ENCODE measurements around the gene MED13L. TPM values are rescaled to one million over a fixed set of nuclear protein-coding genes. Genes with fewer than 3 reads are reported as not detected.
A peak's percentile ranks its signal among the peaks of the same experiment; 100 is the strongest.

The MED13L gene
- total RNA-seq, 1 donor from 2014 or later = 49.0 TPM

DNA sequence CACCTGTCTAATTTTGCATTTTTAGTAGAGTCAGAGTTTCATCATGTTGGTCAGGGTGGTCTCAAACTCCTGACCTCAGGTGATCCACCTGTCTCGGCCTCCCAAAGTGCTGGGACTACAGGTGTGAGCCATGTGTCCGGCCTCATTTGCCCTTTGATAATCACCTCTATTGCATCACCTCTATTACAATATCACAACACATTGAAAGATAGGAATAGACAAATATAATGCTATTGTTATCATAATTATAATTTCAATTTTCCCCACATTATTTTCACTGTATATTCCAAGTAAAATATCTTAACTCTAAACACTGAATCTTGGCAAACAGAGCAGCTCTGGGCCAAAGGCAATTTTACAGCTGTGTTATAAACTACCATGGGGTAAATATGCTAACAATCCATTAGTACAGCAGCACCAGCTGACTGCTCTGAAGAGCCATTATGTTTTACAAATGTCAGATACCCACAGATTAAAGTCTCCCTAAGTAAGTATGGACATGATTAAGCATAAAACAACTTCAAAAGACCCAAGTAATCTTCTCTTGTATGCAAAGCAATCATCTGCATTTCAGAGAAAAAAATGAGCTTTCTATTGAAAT lies 173.2 kb downstream of the MED13L start:
- no peak for DNase-seq (ENCODE audit: low spot score)
- Mint-ChIP-seq H3K9me3 (no peaks in the 10 kb centered on the region), H3K4me1 (ENCODE audit: low read depth) (peaks cover 18% of the 10 kb centered on the region), H3K27me3 (ENCODE audit: low read depth) (no peaks in the 10 kb centered on the region), H3K4me3 (ENCODE audit: low read depth) (no peak overlapping the region), H3K36me3 (ENCODE audit: low read depth) (peaks cover 18% of the 10 kb centered on the region), H3K27ac (no peak overlapping the region)
- intact Hi-C loops (cut with micrococcal nuclease) = no loop called here

DNA sequence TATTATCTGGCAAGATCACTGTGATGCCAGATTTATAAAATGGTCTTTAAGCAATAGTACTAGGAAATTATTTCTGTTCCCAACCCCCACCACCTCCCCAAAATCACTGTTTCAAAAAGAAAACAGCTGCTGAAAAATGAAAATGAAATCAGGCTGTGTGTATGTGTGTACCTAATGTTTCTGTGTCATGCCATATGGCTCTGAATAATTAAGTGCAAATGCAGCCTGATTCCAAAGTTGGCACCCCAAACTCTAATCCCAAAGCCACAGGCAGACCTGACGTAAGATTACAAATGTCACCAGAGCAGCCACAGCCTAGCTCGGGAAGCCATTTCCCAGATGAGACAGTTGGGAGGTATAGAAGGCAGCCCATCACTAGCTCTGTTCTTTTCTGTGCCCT lies 175.5 kb downstream of the MED13L start:
- intact Hi-C loops (cut with micrococcal nuclease) = no loop called here
- no peaks in the 10 kb centered on the region for H3K9me3 Mint-ChIP-seq
- peaks cover 18% of the 10 kb centered on the region for H3K4me1 Mint-ChIP-seq (ENCODE audit: low read depth)

DNA sequence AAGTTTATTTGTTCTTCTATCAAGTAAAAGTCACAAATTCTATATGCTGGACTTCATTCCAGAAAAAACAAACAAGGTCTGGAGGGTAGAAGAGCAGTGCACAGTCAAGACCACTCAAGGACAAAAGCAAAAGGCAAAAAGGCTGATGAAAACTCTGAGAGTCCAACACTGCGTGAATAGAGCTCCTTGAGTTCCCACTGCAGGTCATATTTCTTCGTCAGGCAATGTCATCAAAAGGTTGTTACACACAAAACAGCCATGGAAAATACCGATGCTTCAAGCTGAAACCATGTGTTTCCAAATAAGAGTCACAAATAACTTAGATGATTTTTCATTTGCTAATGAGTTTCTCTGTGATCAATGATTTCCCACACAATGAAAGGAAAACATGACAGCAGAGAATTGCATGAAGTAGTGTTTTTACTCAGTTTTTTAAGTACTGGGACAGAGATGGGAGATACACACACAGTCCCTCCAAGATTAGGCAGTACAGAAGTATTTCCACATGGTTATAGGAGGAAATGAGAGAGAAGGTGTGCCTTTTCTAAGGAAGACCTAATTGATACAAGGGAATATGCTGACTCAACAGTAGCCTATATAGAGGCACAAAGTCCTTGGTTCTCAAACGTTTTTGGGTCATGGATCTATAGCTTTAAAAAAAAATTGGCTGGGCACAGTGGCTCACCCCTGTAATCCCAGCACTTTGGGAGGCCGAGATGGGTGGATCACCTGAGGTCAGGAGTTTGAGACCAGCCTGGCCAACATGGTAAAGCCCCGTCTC lies 177.7 kb downstream of the MED13L start:
- Mint-ChIP-seq H3K4me1 (ENCODE audit: low read depth) (peaks cover 16% of the 10 kb centered on the region), H3K27me3 (ENCODE audit: low read depth) (no peaks in the 10 kb centered on the region), H3K4me3 (ENCODE audit: low read depth) (no peak overlapping the region), H3K36me3 (ENCODE audit: low read depth) (peaks cover 15% of the 10 kb centered on the region), H3K27ac (peak overlapping the region; percentile 40), H3K9me3 (no peaks in the 10 kb centered on the region)
- intact Hi-C loops (cut with micrococcal nuclease) = no loop called here
- DNase-seq (ENCODE audit: low spot score) = no peak

More for the DNA sequence above, 175.5 kb downstream of the MED13L start:
- DNase-seq (ENCODE audit: low spot score) = no peak
- H3K36me3 Mint-ChIP-seq (ENCODE audit: low read depth) = peaks cover 17% of the 10 kb centered on the region
- H3K27ac Mint-ChIP-seq = no peak overlapping the region
- no peaks in the 10 kb centered on the region for H3K27me3 Mint-ChIP-seq (ENCODE audit: low read depth)
- H3K4me3 Mint-ChIP-seq (ENCODE audit: low read depth) = no peak overlapping the region

DNA sequence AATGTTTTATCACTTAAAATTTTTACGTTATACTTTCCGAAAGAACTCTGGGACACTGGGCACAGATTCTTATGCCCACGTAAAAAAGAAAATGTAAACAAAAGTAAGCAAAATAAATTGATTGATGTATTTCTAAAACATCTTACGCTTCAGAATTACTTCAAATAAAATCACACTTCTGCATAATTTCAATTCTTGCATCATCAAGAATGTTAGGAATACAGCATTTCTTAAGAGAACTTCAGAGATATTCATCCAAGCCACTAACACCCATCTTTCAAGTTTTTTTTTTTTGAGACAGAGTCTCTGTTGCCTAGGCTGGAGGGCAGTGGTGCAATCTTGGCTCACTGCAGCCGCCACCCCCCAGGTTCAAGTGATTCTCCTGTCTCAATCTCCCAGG lies 180.6 kb downstream of the MED13L start:
- intact Hi-C loops (cut with micrococcal nuclease) = no loop called here
- peaks cover 21% of the 10 kb centered on the region for H3K4me1 Mint-ChIP-seq (ENCODE audit: low read depth)
- no peaks in the 10 kb centered on the region for H3K27me3 Mint-ChIP-seq (ENCODE audit: low read depth)
- no peaks in the 10 kb centered on the region for H3K9me3 Mint-ChIP-seq
- no peak overlapping the region for H3K27ac Mint-ChIP-seq
- no peak for DNase-seq (ENCODE audit: low spot score)
- peaks cover 19% of the 10 kb centered on the region for H3K36me3 Mint-ChIP-seq (ENCODE audit: low read depth)
- no peak overlapping the region for H3K4me3 Mint-ChIP-seq (ENCODE audit: low read depth)

DNA sequence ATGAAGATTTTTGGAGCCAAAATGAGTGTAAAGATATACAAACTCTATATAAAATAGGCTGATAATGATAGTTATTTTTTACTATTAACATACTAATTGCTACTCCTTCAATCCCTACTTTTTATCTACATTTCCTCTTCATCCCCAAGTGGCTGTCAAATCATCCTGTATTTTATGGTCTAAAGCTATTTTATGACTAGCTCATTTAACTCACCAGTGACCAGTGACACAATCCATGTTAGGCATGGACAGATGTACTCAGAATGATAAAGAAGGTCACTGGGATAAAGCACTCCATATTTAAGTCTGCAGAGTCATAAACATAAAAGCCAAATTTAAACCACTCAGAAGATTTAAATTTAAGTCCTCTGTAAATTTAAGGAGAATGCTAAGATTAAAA lies 183.0 kb downstream of the MED13L start:
- no peak for DNase-seq (ENCODE audit: low spot score)
- no peaks in the 10 kb centered on the region for H3K27me3 Mint-ChIP-seq (ENCODE audit: low read depth)
- peaks cover 25% of the 10 kb centered on the region for H3K36me3 Mint-ChIP-seq (ENCODE audit: low read depth)
- no peak overlapping the region for H3K4me3 Mint-ChIP-seq (ENCODE audit: low read depth)
- no peaks in the 10 kb centered on the region for H3K9me3 Mint-ChIP-seq
- peaks cover 22% of the 10 kb centered on the region for H3K4me1 Mint-ChIP-seq (ENCODE audit: low read depth)
- intact Hi-C loops (cut with micrococcal nuclease) = no loop called here
- H3K27ac Mint-ChIP-seq = no peak overlapping the region

DNA sequence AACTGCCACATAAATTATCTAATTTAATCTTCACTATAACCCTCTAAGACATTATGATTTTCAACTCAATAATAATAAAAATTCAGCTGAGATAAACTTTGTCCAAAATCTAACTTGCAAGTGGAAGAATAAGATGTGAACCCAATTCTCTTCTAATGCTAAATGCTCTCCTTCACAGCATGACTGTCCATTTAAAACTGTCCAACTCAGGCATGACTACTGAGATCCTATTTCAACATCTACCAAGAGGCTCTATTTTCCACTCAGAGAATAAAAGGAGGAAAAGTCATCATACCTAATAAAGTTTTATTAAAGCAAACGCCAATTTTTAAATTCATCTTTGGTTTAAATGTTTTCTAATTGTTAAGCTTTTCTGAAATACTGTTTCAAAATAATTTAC lies 183.6 kb downstream of the MED13L start:
- H3K4me1 Mint-ChIP-seq (ENCODE audit: low read depth) = peaks cover 23% of the 10 kb centered on the region
- no peak overlapping the region for H3K4me3 Mint-ChIP-seq (ENCODE audit: low read depth)
- intact Hi-C loops (cut with micrococcal nuclease) = no loop called here
- no peak for DNase-seq (ENCODE audit: low spot score)
- H3K9me3 Mint-ChIP-seq = no peaks in the 10 kb centered on the region
- peaks cover 27% of the 10 kb centered on the region for H3K36me3 Mint-ChIP-seq (ENCODE audit: low read depth)
- H3K27ac Mint-ChIP-seq = no peak overlapping the region
- no peaks in the 10 kb centered on the region for H3K27me3 Mint-ChIP-seq (ENCODE audit: low read depth)

DNA sequence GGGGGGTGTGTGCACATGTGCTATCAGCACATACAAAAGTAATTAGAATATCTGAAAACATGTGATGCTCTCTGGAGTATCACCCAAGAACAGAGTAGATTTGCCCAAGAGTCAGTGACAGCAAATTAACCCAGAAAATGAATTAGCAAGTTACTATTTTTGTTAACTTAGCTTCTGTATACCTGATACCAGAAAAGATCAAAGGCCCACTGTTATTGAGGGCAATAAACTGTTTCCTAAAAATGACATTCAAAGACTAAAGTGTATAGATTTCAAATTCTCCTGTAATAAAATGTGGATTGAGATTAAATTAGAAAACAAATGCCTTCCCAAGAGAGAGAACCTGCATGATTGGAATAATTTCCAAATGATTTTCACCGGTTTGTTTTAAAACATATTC lies 184.7 kb downstream of the MED13L start:
- Mint-ChIP-seq H3K4me3 (ENCODE audit: low read depth) (no peak overlapping the region), H3K36me3 (ENCODE audit: low read depth) (peaks cover 36% of the 10 kb centered on the region), H3K9me3 (no peaks in the 10 kb centered on the region), H3K4me1 (ENCODE audit: low read depth) (peaks cover 34% of the 10 kb centered on the region), H3K27ac (no peak overlapping the region), H3K27me3 (ENCODE audit: low read depth) (no peaks in the 10 kb centered on the region)
- intact Hi-C loops (cut with micrococcal nuclease) = no loop called here
- DNase-seq (ENCODE audit: low spot score) = no peak

DNA sequence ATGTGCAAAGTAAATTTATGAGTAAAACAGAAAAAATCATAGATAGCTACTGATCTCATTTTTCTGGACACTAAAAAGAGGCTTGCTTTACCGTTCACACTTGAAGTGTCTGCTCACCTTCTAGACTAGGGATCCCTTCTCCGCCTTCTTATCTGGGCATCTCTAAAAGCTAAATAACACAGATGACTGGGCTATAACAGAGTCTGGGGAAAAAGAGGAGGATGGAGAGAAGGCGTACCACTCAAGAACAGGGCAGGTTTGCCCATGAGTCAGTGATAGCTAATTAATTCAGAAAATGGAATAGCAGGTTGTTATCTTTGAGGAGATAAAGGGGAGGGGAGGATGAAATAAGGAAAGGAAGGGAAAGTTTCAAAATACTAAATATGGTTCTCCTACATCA lies 185.3 kb downstream of the MED13L start:
- no peak for DNase-seq (ENCODE audit: low spot score)
- no peak overlapping the region for H3K27ac Mint-ChIP-seq
- H3K4me3 Mint-ChIP-seq (ENCODE audit: low read depth) = no peak overlapping the region
- intact Hi-C loops (cut with micrococcal nuclease) = no loop called here
- H3K36me3 Mint-ChIP-seq (ENCODE audit: low read depth) = peaks cover 36% of the 10 kb centered on the region
- no peaks in the 10 kb centered on the region for H3K27me3 Mint-ChIP-seq (ENCODE audit: low read depth)
- H3K4me1 Mint-ChIP-seq (ENCODE audit: low read depth) = peaks cover 40% of the 10 kb centered on the region
- H3K9me3 Mint-ChIP-seq = no peaks in the 10 kb centered on the region

DNA sequence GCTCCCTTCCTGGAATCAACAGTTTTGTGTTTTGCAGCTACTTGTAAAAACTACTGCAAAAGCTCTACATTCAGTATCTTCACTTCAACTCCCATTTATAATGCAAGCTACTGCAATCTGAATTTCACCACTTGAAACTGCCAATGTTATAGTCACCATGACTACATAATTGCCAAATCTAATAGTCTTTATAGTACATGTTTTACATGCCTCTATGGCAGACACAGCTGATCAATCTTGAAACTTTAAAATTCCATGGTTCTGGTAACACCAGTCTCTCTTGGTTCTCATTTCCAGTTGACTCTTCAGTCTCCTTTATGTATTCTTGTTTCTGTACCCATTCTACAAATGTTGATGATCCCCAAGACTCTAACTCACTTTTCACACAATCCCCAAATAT lies 185.9 kb downstream of the MED13L start:
- Mint-ChIP-seq H3K9me3 (no peaks in the 10 kb centered on the region), H3K4me3 (ENCODE audit: low read depth) (no peak overlapping the region), H3K36me3 (ENCODE audit: low read depth) (peaks cover 36% of the 10 kb centered on the region), H3K4me1 (ENCODE audit: low read depth) (peaks cover 40% of the 10 kb centered on the region), H3K27ac (no peak overlapping the region), H3K27me3 (ENCODE audit: low read depth) (no peaks in the 10 kb centered on the region)
- intact Hi-C loops (cut with micrococcal nuclease) = no loop called here
- no peak for DNase-seq (ENCODE audit: low spot score)

DNA sequence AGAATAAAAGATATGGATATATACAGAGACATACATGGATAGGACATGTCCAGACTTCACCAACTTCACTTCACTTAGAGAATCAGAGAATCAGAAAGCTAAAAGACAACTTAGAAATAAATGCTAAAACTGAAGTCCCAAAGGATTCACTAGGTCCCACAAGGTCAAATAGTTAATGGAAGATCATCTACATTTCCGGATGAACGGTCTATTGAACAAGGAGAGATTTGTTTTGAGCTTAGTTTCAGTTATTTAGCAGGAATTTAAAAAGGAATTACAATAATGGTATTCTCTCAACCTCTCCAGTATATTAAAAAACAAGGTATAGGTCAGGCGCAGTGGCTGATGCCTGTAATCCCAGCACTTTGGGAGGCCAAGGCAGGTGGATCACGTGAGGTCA lies 187.0 kb downstream of the MED13L start:
- Mint-ChIP-seq H3K27ac (no peak overlapping the region), H3K9me3 (no peaks in the 10 kb centered on the region), H3K4me3 (ENCODE audit: low read depth) (no peak overlapping the region), H3K27me3 (ENCODE audit: low read depth) (no peaks in the 10 kb centered on the region), H3K36me3 (ENCODE audit: low read depth) (peaks cover 33% of the 10 kb centered on the region), H3K4me1 (ENCODE audit: low read depth) (peaks cover 44% of the 10 kb centered on the region)
- intact Hi-C loops (cut with micrococcal nuclease) = no loop called here
- DNase-seq (ENCODE audit: low spot score) = no peak

DNA sequence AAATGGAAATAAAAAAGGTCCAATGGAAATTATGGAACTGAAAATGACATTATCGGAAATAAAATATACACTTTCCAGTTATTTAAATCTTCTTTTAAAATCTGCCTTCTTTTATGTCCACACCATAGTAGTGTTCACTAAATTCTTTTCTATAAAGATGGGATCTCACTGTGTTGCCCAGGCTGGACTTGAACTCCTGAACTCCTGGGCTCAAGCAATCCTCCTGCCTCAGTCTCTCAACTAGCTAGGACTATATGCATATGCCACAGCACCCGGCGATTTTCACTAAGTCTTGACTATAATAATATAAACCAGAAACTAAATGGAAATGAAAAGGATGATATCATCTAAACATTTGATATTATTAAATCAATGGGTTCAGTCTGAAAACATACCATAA lies 188.4 kb downstream of the MED13L start:
- intact Hi-C loops (cut with micrococcal nuclease) = loop anchor here (5.0 kb wide), 1 partner anchor 33 kb away; no protein-coding TSS in a partner anchor
- H3K9me3 Mint-ChIP-seq = no peaks in the 10 kb centered on the region
- peaks cover 30% of the 10 kb centered on the region for H3K36me3 Mint-ChIP-seq (ENCODE audit: low read depth)
- H3K4me1 Mint-ChIP-seq (ENCODE audit: low read depth) = peaks cover 45% of the 10 kb centered on the region
- no peak for DNase-seq (ENCODE audit: low spot score)
- H3K4me3 Mint-ChIP-seq (ENCODE audit: low read depth) = no peak overlapping the region
- peak overlapping the region; percentile 30 for H3K27ac Mint-ChIP-seq
- no peaks in the 10 kb centered on the region for H3K27me3 Mint-ChIP-seq (ENCODE audit: low read depth)

DNA sequence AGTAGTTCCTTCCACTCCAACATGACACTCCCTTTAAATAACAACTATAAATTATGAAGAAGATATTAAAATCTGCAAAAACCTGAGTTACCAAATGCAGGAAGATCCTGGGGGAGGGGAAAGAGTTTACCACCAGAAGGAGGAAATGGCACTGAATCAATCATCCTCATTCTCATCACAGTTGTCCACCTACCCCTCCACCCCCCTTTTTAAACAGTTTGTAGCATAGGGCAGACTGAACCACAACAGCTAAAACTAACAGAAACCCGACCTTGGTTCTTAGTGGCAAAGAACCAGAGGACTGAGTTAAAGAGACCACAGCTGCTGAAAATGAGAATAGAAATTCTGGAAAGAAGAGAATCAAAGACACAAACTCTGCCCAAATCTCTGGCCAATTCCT lies 189.5 kb downstream of the MED13L start:
- Mint-ChIP-seq H3K4me3 (ENCODE audit: low read depth) (peak overlapping the region; percentile 40), H3K9me3 (no peaks in the 10 kb centered on the region), H3K27me3 (ENCODE audit: low read depth) (no peaks in the 10 kb centered on the region), H3K36me3 (ENCODE audit: low read depth) (peaks cover 30% of the 10 kb centered on the region), H3K27ac (peak overlapping the region; percentile 70), H3K4me1 (ENCODE audit: low read depth) (peaks cover 45% of the 10 kb centered on the region)
- intact Hi-C loops (cut with micrococcal nuclease) = loop anchor here (1.0 to 5.0 kb wide), 4 partner anchors 21 to 471 kb away; partner anchors contain the start of gene MAP1LC3B2
- DNase-seq (ENCODE audit: low spot score) = no peak

DNA sequence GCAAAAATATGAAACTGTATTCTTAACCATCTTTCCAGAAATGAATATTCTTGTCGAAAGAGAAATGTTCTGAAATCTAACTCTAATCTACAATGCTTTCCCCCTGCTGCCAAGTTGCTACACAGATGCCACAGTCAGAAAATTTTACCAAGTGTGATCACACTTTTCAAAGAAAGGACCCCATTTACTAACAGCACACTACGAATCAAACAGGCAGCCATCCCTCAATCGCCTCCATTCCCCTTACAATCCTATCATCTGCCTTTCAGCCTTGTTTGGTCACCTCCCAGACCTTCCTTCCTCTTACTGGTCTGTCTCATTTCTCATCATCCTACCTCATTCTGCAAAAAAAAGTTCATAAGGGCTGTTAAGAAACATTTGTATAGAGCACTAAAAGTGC lies 190.1 kb downstream of the MED13L start:
- intact Hi-C loops (cut with micrococcal nuclease) = loop anchor here (2.0 to 5.0 kb wide), 3 partner anchors 21 to 85 kb away; no protein-coding TSS in a partner anchor
- no peaks in the 10 kb centered on the region for H3K9me3 Mint-ChIP-seq
- peaks cover 43% of the 10 kb centered on the region for H3K4me1 Mint-ChIP-seq (ENCODE audit: low read depth)
- H3K27ac Mint-ChIP-seq = peak overlapping the region; percentile 81
- H3K4me3 Mint-ChIP-seq (ENCODE audit: low read depth) = peak overlapping the region; percentile 38
- H3K36me3 Mint-ChIP-seq (ENCODE audit: low read depth) = peaks cover 30% of the 10 kb centered on the region
- no peaks in the 10 kb centered on the region for H3K27me3 Mint-ChIP-seq (ENCODE audit: low read depth)
- DNase-seq (ENCODE audit: low spot score) = no peak
